MCF 10A (cell line): Measurements from ENCODE around the gene DBP. TPM values are rescaled to one million over a fixed set of nuclear protein-coding genes. Genes with fewer than 3 reads are reported as not detected.

Experiments
- BruUV-seq: library from RNA; stranded (reverse); fragments of 400-500 nt; replicated peaks from 2 replicates; lab custom pipeline; 2021; lab: Mats Ljungman, UMichigan
- CTCF ChIA-PET: fragments of 300-600 bp; sonication (Branson Sonifier 250); formaldehyde crosslinking; extraction: SDS; loops from one replicate; lab custom pipeline; 2021; ENCODE audit warnings: antibody characterized with exemption, inconsistent platforms; lab: Yijun Ruan, JAX
- POLR2A ChIA-PET: fragments of 300-600, 350-650 bp; sonication (Branson Sonifier 250); formaldehyde crosslinking; extraction: SDS; loops from one replicate; lab custom pipeline; 2020; ENCODE audit warnings: antibody characterized with exemption, inconsistent platforms; lab: Yijun Ruan, JAX
- DNase-seq: peaks from one replicate; pipeline ENCODE4 v3.0.0-alpha.2; 2018; ENCODE audit not compliant: unreplicated experiment
- H3K27ac Mint-ChIP-seq: one replicate; pipeline ENCODE4 v1.8.0; 2022; ENCODE audit warnings: mild to moderate bottlenecking, low read depth, mixed read lengths; ENCODE audit not compliant: unreplicated experiment
- H3K27me3 Mint-ChIP-seq: one replicate; pipeline ENCODE4 v1.8.0; 2022; ENCODE audit warnings: mixed read lengths; ENCODE audit not compliant: insufficient read depth, unreplicated experiment
- H3K36me3 Mint-ChIP-seq: one replicate; pipeline ENCODE4 v1.8.0; 2022; ENCODE audit warnings: mild to moderate bottlenecking, moderate library complexity, mixed read lengths; ENCODE audit not compliant: insufficient read depth, unreplicated experiment
- H3K4me1 Mint-ChIP-seq: one replicate; pipeline ENCODE4 v1.8.0; 2022; ENCODE audit warnings: mixed read lengths; ENCODE audit not compliant: insufficient read depth, unreplicated experiment
- H3K4me3 Mint-ChIP-seq: one replicate; pipeline ENCODE4 v1.8.0; 2022; ENCODE audit warnings: mild to moderate bottlenecking, moderate library complexity, mixed read lengths; ENCODE audit not compliant: unreplicated experiment
- H3K9me3 Mint-ChIP-seq: one replicate; pipeline ENCODE4 v1.8.0; 2022; ENCODE audit warnings: mixed read lengths; ENCODE audit not compliant: unreplicated experiment
- intact Hi-C: fragments of 100-400 bp; cut with micrococcal nuclease; formaldehyde crosslinking; loops from 2 replicates; pipeline ENCODE4 v1.14.1; 2022
- total RNA-seq: library from RNA; stranded (reverse); gene quantifications from 2 replicates; pipeline ENCODE4 v1.2.3, GENCODE V29; 2022
- TF ChIP-seq, protein P1 (sequence below): fragments of 200-600 bp; IDR thresholded peaks from one replicate; pipeline ENCODE4 v1.8.0; 2022; ENCODE audit warnings: antibody characterized with exemption, mild to moderate bottlenecking; ENCODE audit not compliant: unreplicated experiment

DBP gene
- total RNA-seq, 1 experiment from 2014 or later: 0.56 TPM

DNA sequence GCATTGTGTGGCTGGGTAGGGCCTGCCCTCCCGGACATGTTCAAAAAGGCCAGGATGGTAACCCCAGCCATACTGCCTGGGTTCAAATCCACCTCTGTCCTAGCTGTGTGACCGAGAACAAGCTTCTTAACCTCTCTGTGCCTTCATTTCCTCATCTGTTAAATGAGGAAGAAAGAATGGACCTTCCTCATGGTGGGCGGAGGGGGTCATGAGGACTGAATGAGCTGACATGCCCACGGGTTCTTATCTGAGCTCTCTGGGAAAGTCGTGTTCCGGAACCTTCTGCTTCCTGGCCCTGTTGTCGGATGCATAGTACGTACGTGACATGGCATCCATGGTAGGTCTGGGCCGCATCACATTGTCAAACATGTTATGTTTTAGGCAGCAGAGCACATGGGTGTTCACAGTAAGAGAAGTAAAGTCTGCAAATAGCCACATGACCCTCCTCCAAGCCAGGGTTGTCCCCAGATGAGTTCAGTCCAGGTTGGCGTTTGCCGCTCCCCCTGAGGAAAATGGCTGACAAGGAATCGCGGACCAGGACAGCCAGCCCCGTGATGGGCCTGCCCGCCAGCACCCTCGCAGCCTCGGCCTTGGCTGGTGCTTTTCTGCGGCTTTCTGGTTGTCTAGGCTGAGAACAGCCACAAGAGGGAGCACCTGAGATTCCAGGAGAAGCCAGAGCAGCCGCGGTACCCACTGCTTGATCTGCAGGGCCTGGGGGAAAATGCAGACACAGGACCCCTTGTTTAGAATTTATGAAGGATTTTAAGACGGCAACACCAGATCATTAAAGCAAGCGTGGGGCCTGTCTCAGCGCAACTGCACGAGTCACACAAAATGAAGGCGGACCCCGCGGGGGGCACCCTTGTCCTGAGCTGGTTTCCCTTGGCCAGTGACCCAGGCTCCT, 38.0 kb upstream of the DBP start:
- peaks cover 6% of the 10 kb centered on the region for H3K36me3 Mint-ChIP-seq
- ChIA-PET CTCF (interaction anchor here (0.5 to 2.4 kb wide), 30 partner anchors 9 to 1640 kb away, joined by 3 to 12 read pairs (median 4); partner anchors contain the start of genes CA11 and FUT2), POLR2A (interaction anchor here (0.9 to 1.0 kb wide), 3 partner anchors 18 to 39 kb away, joined by 3 to 4 read pairs (median 3); no protein-coding TSS in a partner anchor)
- DNase-seq: peak; percentile 86
- TF ChIP-seq, protein P1, sequence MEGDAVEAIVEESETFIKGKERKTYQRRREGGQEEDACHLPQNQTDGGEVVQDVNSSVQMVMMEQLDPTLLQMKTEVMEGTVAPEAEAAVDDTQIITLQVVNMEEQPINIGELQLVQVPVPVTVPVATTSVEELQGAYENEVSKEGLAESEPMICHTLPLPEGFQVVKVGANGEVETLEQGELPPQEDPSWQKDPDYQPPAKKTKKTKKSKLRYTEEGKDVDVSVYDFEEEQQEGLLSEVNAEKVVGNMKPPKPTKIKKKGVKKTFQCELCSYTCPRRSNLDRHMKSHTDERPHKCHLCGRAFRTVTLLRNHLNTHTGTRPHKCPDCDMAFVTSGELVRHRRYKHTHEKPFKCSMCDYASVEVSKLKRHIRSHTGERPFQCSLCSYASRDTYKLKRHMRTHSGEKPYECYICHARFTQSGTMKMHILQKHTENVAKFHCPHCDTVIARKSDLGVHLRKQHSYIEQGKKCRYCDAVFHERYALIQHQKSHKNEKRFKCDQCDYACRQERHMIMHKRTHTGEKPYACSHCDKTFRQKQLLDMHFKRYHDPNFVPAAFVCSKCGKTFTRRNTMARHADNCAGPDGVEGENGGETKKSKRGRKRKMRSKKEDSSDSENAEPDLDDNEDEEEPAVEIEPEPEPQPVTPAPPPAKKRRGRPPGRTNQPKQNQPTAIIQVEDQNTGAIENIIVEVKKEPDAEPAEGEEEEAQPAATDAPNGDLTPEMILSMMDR: peak; percentile 70
- BruUV-seq: no TSS peak
- peaks cover under 1% of the 10 kb centered on the region for H3K9me3 Mint-ChIP-seq
- H3K4me1 Mint-ChIP-seq: peaks cover 5% of the 10 kb centered on the region
- H3K27ac Mint-ChIP-seq: no peak overlapping the region
- H3K27me3 Mint-ChIP-seq: no peaks in the 10 kb centered on the region
- peak overlapping the region; percentile 23 for H3K4me3 Mint-ChIP-seq
- intact Hi-C loops: loop anchor here (1.0 to 5.0 kb wide), 3 partner anchors 29 to 64 kb away; partner anchors contain the start of gene CA11

DNA sequence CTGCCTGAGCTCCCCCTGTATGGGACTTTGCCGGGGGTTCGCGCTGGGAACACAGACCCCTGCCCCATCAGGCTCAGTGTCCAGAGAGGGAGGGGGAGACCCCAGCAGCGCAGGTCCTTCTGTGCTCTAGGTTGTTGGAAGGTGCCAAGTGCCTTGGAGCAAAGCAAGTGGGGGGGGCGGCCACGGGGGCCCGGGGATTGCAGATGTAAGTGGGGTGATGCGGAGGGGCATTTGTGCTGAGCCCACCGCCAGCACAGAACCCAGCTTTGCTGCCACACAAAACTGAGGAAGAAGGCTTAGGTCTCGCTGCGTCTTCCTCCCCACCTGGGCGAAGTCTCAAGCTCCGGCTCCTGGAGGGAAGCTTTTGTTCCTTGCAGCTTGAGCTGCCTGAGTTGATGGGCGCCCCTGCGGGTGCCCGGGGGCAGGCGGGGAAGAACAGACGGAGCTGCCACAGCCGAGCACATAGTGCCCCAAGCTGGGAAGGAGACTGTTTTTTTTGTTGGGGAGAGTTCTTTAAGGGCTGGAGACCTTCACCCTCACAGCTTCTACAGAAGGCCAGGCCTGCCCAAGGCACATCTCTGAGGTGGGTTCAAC, 37.1 kb upstream of the DBP start:
- no peak overlapping the region for H3K27ac Mint-ChIP-seq
- BruUV-seq: no TSS peak
- H3K9me3 Mint-ChIP-seq: peaks cover 9% of the 10 kb centered on the region
- TF ChIP-seq, protein P1: no peak
- H3K27me3 Mint-ChIP-seq: no peaks in the 10 kb centered on the region
- DNase-seq: no peak
- CTCF ChIA-PET: interaction anchor here (0.6 to 2.4 kb wide), 18 partner anchors 8 to 337 kb away, joined by 3 to 12 read pairs (median 4); partner anchors contain the start of genes CA11 and FUT2
- H3K4me3 Mint-ChIP-seq: no peak overlapping the region
- POLR2A ChIA-PET: interaction anchor here (0.7 to 1.0 kb wide), 5 partner anchors 17 to 168 kb away, joined by 3 to 4 read pairs (median 3); no protein-coding TSS in a partner anchor
- peaks cover 6% of the 10 kb centered on the region for H3K36me3 Mint-ChIP-seq
- intact Hi-C loops: no loop called here
- H3K4me1 Mint-ChIP-seq: peaks cover 5% of the 10 kb centered on the region

- H3K36me3 Mint-ChIP-seq: peaks cover 6% of the 10 kb centered on the region
- no peaks in the 10 kb centered on the region for H3K27me3 Mint-ChIP-seq
- TF ChIP-seq, protein P1: no peak
- H3K27ac Mint-ChIP-seq: no peak overlapping the region
- POLR2A ChIA-PET: interaction anchor here (0.9 to 1.0 kb wide), 2 partner anchors 41 to 169 kb away, joined by 3 to 4 read pairs; no protein-coding TSS in a partner anchor
- intact Hi-C loops: no loop called here
- no peak overlapping the region for H3K4me3 Mint-ChIP-seq
- DNase-seq: no peak
- CTCF ChIA-PET: interaction anchor here (0.7 to 1.0 kb wide), 2 partner anchors 66 to 169 kb away, joined by 3 read pairs; no protein-coding TSS in a partner anchor
- no TSS peak for BruUV-seq
- H3K9me3 Mint-ChIP-seq: peaks cover 17% of the 10 kb centered on the region
- H3K4me1 Mint-ChIP-seq: peaks cover 5% of the 10 kb centered on the region
Observed at GRCh38 chr19:48673436-48674100, 36.4 kb upstream of the DBP start.
